Pancreas (tissue), 10 donors: ENCODE measurements around the gene AIF1. TPM values are rescaled to one million over a fixed set of nuclear protein-coding genes. Genes with fewer than 3 reads are reported as not detected.
"Not testable (repeated sequence)": the region's sequence is repeated elsewhere in the genome, so short reads cannot be mapped to it uniquely, and the experiment has no call there.

Source experiments
- ATAC-seq, 4 donors: fragments of 200-7000 bp; cut with Tn5 transposase; one replicate each; pipeline versions ENCODE4 v1.8.0 to v1.9.1; 2020; ENCODE audit warnings: mild to moderate bottlenecking in 4 of 4, moderate library complexity in 4 of 4
- DNase-seq, 6 donors: peaks; one replicate each; pipeline ENCODE4 v3.0.0-alpha.2; 2020
- FAIRE-seq: peaks from 2 replicates; lab custom pipeline; 2012; peaks lifted over from hg19 to GRCh38; lab: Jason Lieb, UNC
- H3K27ac ChIP-seq, 4 donors: fragments of 200-600 bp; sonication (generic); 1 replicate in 3 of 4; 2 replicates in 1 of 4; pipeline versions ENCODE4 v1.5.0 to v1.8.0; 2020
- H3K27me3 ChIP-seq, 4 donors: fragments of 200-600 bp; one replicate each; pipeline ENCODE4 v1.8.0; 2021
- H3K36me3 ChIP-seq, 3 donors: fragments of 200-600 bp; sonication (generic) in 1 of 3; one replicate each; pipeline versions ENCODE4 v1.5.0 to v1.8.0; 2020 to 2021
- H3K4me1 ChIP-seq, 3 donors: fragments of 200-600 bp; one replicate each; pipeline ENCODE4 v1.8.0; 2021
- H3K4me3 ChIP-seq, 4 donors: fragments of 200-600 bp; sonication (generic) in 2 of 4; one replicate each; pipeline versions ENCODE4 v1.5.0 to v1.8.0; 2020 to 2021
- H3K9me3 ChIP-seq, 4 donors: fragments of 200-600 bp; one replicate each; pipeline ENCODE4 v1.8.0; 2021
- WGBS, 2 donors: extraction: QIAGEN DNeasy Blood & Tissue Kit; methylation state at CpG; one replicate each; pipeline ENCODE4 v1.1.7; 2013; 5-methylcytosine and 5-hydroxymethylcytosine counted together
- intact Hi-C, 3 donors: fragments of 100-400 bp; cut with DNase I; formaldehyde crosslinking; loops; one replicate each; pipeline versions ENCODE4 v1.11.1 to v1.14.2; 2022
- polyA plus RNA-seq, 2 donors: library from polyadenylated mRNA; stranded (reverse); fragments of 200-250 nt; gene quantifications; one replicate each; pipeline ENCODE4 v1.2.3, GENCODE V29; 2013
- total RNA-seq, 6 donors: library from RNA; stranded (reverse); fragmentation: NEBNext Ultra II Directional in 4 of 6; extraction: Animal tissue kit (Norgen Biotek cat#: 25700) in 4 of 6; gene quantifications; one replicate each; pipeline versions ENCODE4 v1.2.1 to v1.2.4, GENCODE V29; 2021 to 2023
- TF ChIP-seq, protein P1 (sequence below), 4 donors: fragments of 200-600 bp; sonication (generic) in 3 of 4; IDR thresholded peaks; one replicate each; pipeline versions ENCODE4 v1.5.0 to v1.8.0; 2021; ENCODE audit warnings: antibody characterized with exemption in 4 of 4
- donor health status: healthy with polysubstance abuse.
- donor health status: DM: no; HTN: no; CAD: no; lungs with moderate emphysema.
- donor health status: DM: no; HTN: no; CAD: no.
- donor health status: control.
- donor health status: control.
- donor health status: Bipolar disorder and iron deficiency.
- donor health status: DM: yes; HTN: yes; CAD: no.
- donor health status: DM: no; HTN: no; CAD: no.
- donor health status: DM: no; HTN: no; CAD: no.
- donor health status: DM: yes; HTN: yes; CAD: no.

The AIF1 gene
- total and polyA plus RNA-seq, 8 donors = 1.1 to 18.6 (median 11.8) TPM

GRCh38 chr6:31586599-31587281 lies 28.3 kb upstream of the AIF1 start:
- H3K27ac ChIP-seq = peak overlapping the region in 1 of 4 donors; percentile 27

DNA sequence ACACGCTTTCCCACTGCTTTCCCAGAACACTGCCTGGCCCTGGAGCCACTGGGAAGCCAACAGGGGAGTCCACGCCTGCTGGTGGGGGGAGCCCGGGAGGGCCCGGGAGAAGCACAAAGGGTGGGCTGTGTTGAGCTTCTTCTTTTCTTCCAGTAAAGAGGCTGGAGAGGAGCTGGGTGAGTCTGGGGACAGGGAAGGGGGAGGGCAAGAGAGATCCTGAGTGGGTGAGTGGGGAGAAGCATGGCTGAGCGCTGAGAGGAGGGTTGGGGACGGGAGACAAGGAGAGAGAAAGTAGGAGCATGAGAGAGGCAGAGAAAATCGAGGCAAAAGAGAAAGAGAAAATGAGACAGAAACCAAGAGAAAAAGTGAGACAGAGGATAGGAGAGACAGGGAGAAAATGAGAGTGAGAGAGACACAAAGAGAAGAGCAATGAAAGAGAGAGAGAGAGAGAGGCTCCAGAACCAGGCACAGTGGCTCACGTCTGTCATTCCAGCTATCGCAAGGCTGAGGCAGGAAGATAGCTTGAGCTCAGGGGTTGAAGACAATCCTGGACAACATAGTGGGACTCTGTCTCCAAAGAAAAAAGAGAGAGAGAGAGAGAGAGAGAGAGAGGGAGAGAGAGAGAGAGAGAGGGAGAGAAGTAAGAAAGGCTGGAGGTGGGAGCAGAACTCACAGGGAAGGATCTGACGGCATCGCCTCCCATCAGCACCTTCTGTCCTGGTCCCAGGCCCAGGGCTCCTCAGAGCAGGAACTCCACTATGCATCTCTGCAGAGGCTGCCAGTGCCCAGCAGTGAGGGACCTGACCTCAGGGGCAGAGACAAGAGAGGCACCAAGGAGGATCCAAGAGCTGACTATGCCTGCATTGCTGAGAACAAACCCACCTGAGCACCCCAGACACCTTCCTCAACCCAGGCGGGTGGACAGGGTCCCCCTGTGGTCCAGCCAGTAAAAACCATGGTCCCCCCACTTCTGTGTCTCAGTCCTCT lies 26.9 kb upstream of the AIF1 start:
- FAIRE-seq = no peak
- ATAC-seq = no peak
- H3K27ac ChIP-seq = peak overlapping the region in 1 of 4 donors; percentile 11
- TF ChIP-seq, protein P1, sequence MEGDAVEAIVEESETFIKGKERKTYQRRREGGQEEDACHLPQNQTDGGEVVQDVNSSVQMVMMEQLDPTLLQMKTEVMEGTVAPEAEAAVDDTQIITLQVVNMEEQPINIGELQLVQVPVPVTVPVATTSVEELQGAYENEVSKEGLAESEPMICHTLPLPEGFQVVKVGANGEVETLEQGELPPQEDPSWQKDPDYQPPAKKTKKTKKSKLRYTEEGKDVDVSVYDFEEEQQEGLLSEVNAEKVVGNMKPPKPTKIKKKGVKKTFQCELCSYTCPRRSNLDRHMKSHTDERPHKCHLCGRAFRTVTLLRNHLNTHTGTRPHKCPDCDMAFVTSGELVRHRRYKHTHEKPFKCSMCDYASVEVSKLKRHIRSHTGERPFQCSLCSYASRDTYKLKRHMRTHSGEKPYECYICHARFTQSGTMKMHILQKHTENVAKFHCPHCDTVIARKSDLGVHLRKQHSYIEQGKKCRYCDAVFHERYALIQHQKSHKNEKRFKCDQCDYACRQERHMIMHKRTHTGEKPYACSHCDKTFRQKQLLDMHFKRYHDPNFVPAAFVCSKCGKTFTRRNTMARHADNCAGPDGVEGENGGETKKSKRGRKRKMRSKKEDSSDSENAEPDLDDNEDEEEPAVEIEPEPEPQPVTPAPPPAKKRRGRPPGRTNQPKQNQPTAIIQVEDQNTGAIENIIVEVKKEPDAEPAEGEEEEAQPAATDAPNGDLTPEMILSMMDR (IDR thresholded peaks at IDR 0.05) = no peak
- no peaks in the 10 kb centered on the region for H3K27me3 ChIP-seq
- no peak for DNase-seq
- H3K9me3 ChIP-seq = no peaks in the 10 kb centered on the region
- H3K36me3 ChIP-seq = no peaks in the 10 kb centered on the region
- no peaks in the 10 kb centered on the region for H3K4me1 ChIP-seq
- WGBS, 2 donors = 59 to 60% methylated on average over 12 of the region's 12 CpGs
- H3K4me3 ChIP-seq = peak overlapping the region in 1 of 4 donors; percentile 14
- intact Hi-C loops = no loop called here

More at GRCh38 chr6:31586599-31587281, 28.3 kb upstream of the AIF1 start:
- FAIRE-seq = no peak
- peaks cover 0 to 5% (median 0%) of the 10 kb centered on the region in 3 donors for H3K4me1 ChIP-seq
- no peaks in the 10 kb centered on the region for H3K9me3 ChIP-seq
- H3K36me3 ChIP-seq = no peaks in the 10 kb centered on the region
- DNase-seq = peak in 1 of 6 donors; percentile 32
- TF ChIP-seq, protein P1 (IDR thresholded peaks at IDR 0.05) = no peak
- WGBS, 2 donors = 36 to 39% methylated on average over 9 of the region's 9 CpGs
- H3K4me3 ChIP-seq = peak overlapping the region in 1 of 4 donors; percentile 14
- intact Hi-C loops = no loop called here
- ATAC-seq = peak in 3 of 4 donors; percentile 20 to 67 (median 45)
- no peaks in the 10 kb centered on the region for H3K27me3 ChIP-seq

GRCh38 chr6:31588871-31589650 lies 26.0 kb upstream of the AIF1 start:
- FAIRE-seq (no peak), DNase-seq (no peak), ATAC-seq (no peak)
- Histone ChIP-seq H3K27ac (no peak overlapping the region), H3K36me3 (no peaks in the 10 kb centered on the region), H3K9me3 (no peaks in the 10 kb centered on the region), H3K4me3 (no peak overlapping the region), H3K4me1 (no peaks in the 10 kb centered on the region), H3K27me3 (no peaks in the 10 kb centered on the region)
- intact Hi-C loops = no loop called here
- TF ChIP-seq, protein P1 (IDR thresholded peaks at IDR 0.05) = no peak
- WGBS, 2 donors = 44 to 46% methylated on average over 9 of the region's 9 CpGs

DNA sequence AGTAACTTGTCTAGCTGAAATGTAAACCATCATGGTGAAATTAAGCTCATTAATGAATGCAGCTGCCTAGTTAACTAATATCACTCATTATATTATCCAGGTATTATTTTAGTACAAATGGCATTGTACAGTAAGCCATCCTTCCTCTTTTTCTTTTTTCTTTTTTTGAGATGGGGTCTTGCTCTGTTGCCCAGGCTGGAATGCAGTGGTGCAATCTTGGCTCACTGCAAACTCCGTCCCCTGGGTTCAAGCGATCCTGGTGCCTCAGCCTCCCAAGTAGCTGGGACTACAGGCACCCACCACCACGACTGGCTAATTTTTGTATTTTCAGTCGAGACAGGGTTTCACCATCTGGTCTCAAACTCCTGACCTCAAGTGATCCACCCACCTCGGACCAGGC lies 24.3 kb upstream of the AIF1 start:
- H3K27me3 ChIP-seq, intact Hi-C loops, H3K4me1 ChIP-seq, H3K27ac ChIP-seq, H3K9me3 ChIP-seq, H3K36me3 ChIP-seq, ATAC-seq, DNase-seq, FAIRE-seq, H3K4me3 ChIP-seq: not testable (repeated sequence)
- WGBS, 2 donors = 67 to 68% methylated on average over 5 of the region's 5 CpGs

DNA sequence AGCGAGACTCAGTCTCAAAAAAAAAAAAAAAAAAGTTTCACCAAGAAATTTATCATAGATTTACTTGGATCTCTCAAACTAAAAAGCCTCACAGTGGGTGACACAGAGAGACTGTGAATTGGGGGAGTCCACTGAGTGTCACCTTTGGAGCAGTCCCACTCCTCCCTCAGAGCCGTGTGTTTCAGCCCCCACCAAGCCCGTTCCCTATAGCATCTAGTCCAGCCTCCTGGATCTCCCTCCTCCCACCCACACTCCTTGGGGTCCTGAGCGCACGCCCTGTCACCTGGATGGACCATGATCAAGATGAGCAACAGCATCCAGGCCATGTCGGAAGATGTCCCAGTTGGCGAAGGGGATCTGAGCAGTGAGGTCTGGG lies 22.6 kb upstream of the AIF1 start:
- FAIRE-seq (no peak), ATAC-seq (no peak), DNase-seq (no peak)
- intact Hi-C loops = no loop called here
- H3K36me3 ChIP-seq = no peaks in the 10 kb centered on the region
- no peak overlapping the region for H3K4me3 ChIP-seq
- H3K27me3 ChIP-seq = no peaks in the 10 kb centered on the region
- H3K4me1 ChIP-seq = no peaks in the 10 kb centered on the region
- WGBS, 2 donors = 85 to 87% methylated on average over 7 of the region's 7 CpGs
- H3K9me3 ChIP-seq = no peaks in the 10 kb centered on the region
- H3K27ac ChIP-seq = no peak overlapping the region
- TF ChIP-seq, protein P1 (IDR thresholded peaks at IDR 0.05) = no peak
